Measurements from ENCODE around the gene RHBDD1.

The RHBDD1 gene

GRCh38 chr2:226847090-226847489 lies 11.2 kb downstream of the RHBDD1 start:
- DNase-seq, result no peak

- no peak for DNase-seq
Measured at GRCh38 chr2:226847511-226847910, 11.7 kb downstream of the RHBDD1 start.

GRCh38 chr2:226849349-226849748 lies 13.5 kb downstream of the RHBDD1 start:
- DNase-seq, result no peak

- no peak for DNase-seq
Measured at GRCh38 chr2:226850024-226850423, 14.2 kb downstream of the RHBDD1 start.

- no peak for DNase-seq
Measured at GRCh38 chr2:226855787-226856186, 19.9 kb downstream of the RHBDD1 start.

- DNase-seq, result no peak
Measured at GRCh38 chr2:226860087-226860486, 24.2 kb downstream of the RHBDD1 start.

- DNase-seq, result peak; percentile 69
Measured at GRCh38 chr2:226862623-226863022, 26.8 kb downstream of the RHBDD1 start.

- no peak for DNase-seq
Measured at GRCh38 chr2:226865273-226865672, 29.4 kb downstream of the RHBDD1 start.

- DNase-seq, result no peak
Measured at GRCh38 chr2:226865710-226866109, 29.9 kb downstream of the RHBDD1 start.

- DNase-seq, result no peak
Measured at GRCh38 chr2:226868331-226869162, 32.7 kb downstream of the RHBDD1 start.

GRCh38 chr2:226869371-226869770 lies 33.5 kb downstream of the RHBDD1 start:
- DNase-seq, result no peak

- no peak for DNase-seq
Measured at GRCh38 chr2:226873051-226873620, 37.3 kb downstream of the RHBDD1 start.

- no peak for DNase-seq
Measured at GRCh38 chr2:226873826-226874225, 38.0 kb downstream of the RHBDD1 start.

- no peak for DNase-seq
Measured at GRCh38 chr2:226874749-226875148, 38.9 kb downstream of the RHBDD1 start.

GRCh38 chr2:226875438-226876225 lies 39.8 kb downstream of the RHBDD1 start:
- DNase-seq, result no peak

- DNase-seq, result no peak
Measured at GRCh38 chr2:226877491-226877890, 41.6 kb downstream of the RHBDD1 start.

GRCh38 chr2:226881287-226881686 lies 45.4 kb downstream of the RHBDD1 start:
- no peak for DNase-seq

GRCh38 chr2:226882606-226883005 lies 46.8 kb downstream of the RHBDD1 start:
- DNase-seq, result no peak

- no peak for DNase-seq
Measured at GRCh38 chr2:226883296-226883795, 47.5 kb downstream of the RHBDD1 start.

GRCh38 chr2:226884166-226884565 lies 48.3 kb downstream of the RHBDD1 start:
- no peak for DNase-seq

- DNase-seq, result no peak
Measured at GRCh38 chr2:226885769-226886435, 50.0 kb downstream of the RHBDD1 start.

GRCh38 chr2:226887940-226888339 lies 52.1 kb downstream of the RHBDD1 start:
- no peak for DNase-seq

- no peak for DNase-seq
Measured at GRCh38 chr2:226888378-226888965, 52.6 kb downstream of the RHBDD1 start.
